HG03565 (cell line): Measurements from ENCODE around the gene HTD2.
"Not testable (repeated sequence)": the region's sequence is repeated elsewhere in the genome, so short reads cannot be mapped to it uniquely, and the experiment has no call there.

Experiments
- ATAC-seq: cut with Tn5 transposase; IDR thresholded peaks from one replicate; pipeline ENCODE4 v1.9.1; 2021; ENCODE audit warnings: mild to moderate bottlenecking, moderate library complexity; ENCODE audit not compliant: unreplicated experiment

Gene HTD2

GRCh38 chr3:58305882-58306711 lies at the start of gene HTD2, which contains the start of gene RPP14:
TSS of gene HTD2 (plus strand) at chr3:58306520. CDS start at chr3:58317614, 11,094 bp downstream.
TSS of gene RPP14 (plus strand) at chr3:58306245. CDS start at chr3:58310330, 4,085 bp downstream.
- ATAC-seq = peak; percentile 84

GRCh38 chr3:58258392-58259055 lies 47.8 kb upstream of the HTD2 start:
- no peak for ATAC-seq

- no peak for ATAC-seq
Observed at GRCh38 chr3:58260261-58260731, 46.0 kb upstream of the HTD2 start.

- no peak for ATAC-seq
Observed at GRCh38 chr3:58260733-58261132, 45.6 kb upstream of the HTD2 start.

GRCh38 chr3:58261954-58262666 lies 44.2 kb upstream of the HTD2 start:
- no peak for ATAC-seq

- no peak for ATAC-seq
Observed at GRCh38 chr3:58266577-58266976, 39.7 kb upstream of the HTD2 start.

- ATAC-seq = not testable (repeated sequence)
Observed at GRCh38 chr3:58267543-58267942, 38.8 kb upstream of the HTD2 start.

GRCh38 chr3:58269356-58269755 lies 37.0 kb upstream of the HTD2 start:
- no peak for ATAC-seq

- no peak for ATAC-seq
Observed at GRCh38 chr3:58270485-58270884, 35.8 kb upstream of the HTD2 start.

- no peak for ATAC-seq
Observed at GRCh38 chr3:58271901-58272501, 34.3 kb upstream of the HTD2 start.

- no peak for ATAC-seq
Observed at GRCh38 chr3:58272891-58273290, 33.4 kb upstream of the HTD2 start.

GRCh38 chr3:58273362-58273761 lies 33.0 kb upstream of the HTD2 start:
- not testable (repeated sequence) for ATAC-seq

- ATAC-seq = no peak
Observed at GRCh38 chr3:58274027-58274614, 32.2 kb upstream of the HTD2 start.

- ATAC-seq = no peak
Observed at GRCh38 chr3:58281069-58281468, 25.3 kb upstream of the HTD2 start.

GRCh38 chr3:58285334-58285733 lies 21.0 kb upstream of the HTD2 start:
- no peak for ATAC-seq

- no peak for ATAC-seq
Observed at GRCh38 chr3:58287354-58287753, 19.0 kb upstream of the HTD2 start.

GRCh38 chr3:58288011-58288728 lies 18.1 kb upstream of the HTD2 start:
- no peak for ATAC-seq

- not testable (repeated sequence) for ATAC-seq
Observed at GRCh38 chr3:58288964-58289613, 17.2 kb upstream of the HTD2 start.

GRCh38 chr3:58290446-58290845 lies 15.9 kb upstream of the HTD2 start:
- not testable (repeated sequence) for ATAC-seq
